Endothelial cell of umbilical vein (primary cell): Measurements from ENCODE around the gene INPP5E. TPM values are rescaled to one million over a fixed set of nuclear protein-coding genes. Genes with fewer than 3 reads are reported as not detected.
A peak's percentile ranks its signal among the peaks of the same experiment; 100 is the strongest.

Experiments used
- BruUV-seq: library from RNA; stranded (reverse); fragments of 400-500 nt; replicated peaks from 2 replicates; lab custom pipeline; 2021; lab: Mats Ljungman, UMichigan
- CTCF ChIA-PET: fragments of 300-600, 350-600 bp; sonication (Branson Sonifier 250); formaldehyde crosslinking; loops from one replicate; lab custom pipeline; 2021; ENCODE audit warnings: antibody characterized with exemption, inconsistent platforms; lab: Charles Lee
- POLR2A ChIA-PET: fragments of 300-600, 350-600 bp; sonication (Branson Sonifier 250); formaldehyde crosslinking; loops from one replicate; lab custom pipeline; 2021; ENCODE audit warnings: antibody characterized with exemption, inconsistent platforms; lab: Charles Lee
- DNase-seq: peaks from one replicate; pipeline ENCODE4 v3.0.0-alpha.2; 2011; ENCODE audit warnings: low read depth, low spot score
- FAIRE-seq: peaks from 2 replicates; lab custom pipeline; 2011; peaks lifted over from hg19 to GRCh38; lab: Jason Lieb, UNC
- H2AFZ ChIP-seq: 2 replicates; pipeline ENCODE4 v1.6.0; 2012; ENCODE audit warnings: low read depth, low read length, control low read depth, inconsistent platforms
- H3K27ac ChIP-seq: 2 replicates; pipeline ENCODE4 v1.5.1; 2011; ENCODE audit warnings: low read depth, mild to moderate bottlenecking, control low read depth, low read length, moderate library complexity; ENCODE audit not compliant: insufficient read depth
- H3K27me3 ChIP-seq, 2 experiments: 2 replicates each; pipeline versions ENCODE4 v1.6.0 to v1.6.1; 2011; ENCODE audit warnings: low read length in 2 of 2, mixed read lengths in 1 of 2; ENCODE audit not compliant: control insufficient read depth in 2 of 2, insufficient read depth in 2 of 2
- H3K36me3 ChIP-seq, 2 experiments: 2 replicates in 1 of 2; 3 replicates in 1 of 2; pipeline ENCODE4 v1.5.1; 2011; ENCODE audit warnings: low read length in 2 of 2, mild to moderate bottlenecking in 1 of 2, moderate library complexity in 1 of 2; ENCODE audit not compliant: control insufficient read depth in 2 of 2, insufficient read depth in 2 of 2; ENCODE audit errors: extremely low read depth in 1 of 2
- H3K4me1 ChIP-seq: 3 replicates; pipeline ENCODE4 v1.5.1; 2011; ENCODE audit warnings: mild to moderate bottlenecking, low read length; ENCODE audit not compliant: control insufficient read depth, insufficient read depth; ENCODE audit errors: extremely low read depth
- H3K4me2 ChIP-seq: 2 replicates; pipeline ENCODE4 v1.6.1; 2011; ENCODE audit warnings: low read length, control low read depth, mixed read lengths; ENCODE audit not compliant: insufficient read depth
- H3K4me3 ChIP-seq, 3 experiments: fragments of 200-600 bp in 1 of 3; sonication (generic), shearing (Covaris generic) in 1 of 3; replicated peaks in 1 of 3; 2 replicates each; pipeline ENCODE4 v1.5.1; 2011 to 2016; ENCODE audit warnings: control low read depth in 3 of 3, low read length in 3 of 3, mild to moderate bottlenecking in 2 of 3, inconsistent platforms in 1 of 3, low read depth in 1 of 3, moderate library complexity in 1 of 3; ENCODE audit not compliant: insufficient read depth in 1 of 3
- H3K79me2 ChIP-seq: 2 replicates; pipeline ENCODE4 v1.6.0; 2012; ENCODE audit warnings: low read length, inconsistent platforms; ENCODE audit not compliant: control insufficient read depth, insufficient read depth
- H3K9ac ChIP-seq: replicated peaks from 2 replicates; pipeline ENCODE3; 2011; ENCODE audit warnings: low read length, control low read depth; ENCODE audit not compliant: insufficient read depth; ENCODE audit errors: extremely low read depth
- H3K9me1 ChIP-seq: replicated peaks from 3 replicates; pipeline ENCODE4 v1.6.0; 2011; ENCODE audit warnings: mild to moderate bottlenecking, low read length; ENCODE audit not compliant: control insufficient read depth, insufficient read depth; ENCODE audit errors: extremely low read depth
- H3K9me3 ChIP-seq: replicated peaks from 2 replicates; pipeline ENCODE4 v1.5.1; 2012; ENCODE audit warnings: low read length, inconsistent platforms; ENCODE audit not compliant: control insufficient read depth, insufficient read depth
- H4K20me1 ChIP-seq: replicated peaks from 2 replicates; pipeline ENCODE3; 2011; ENCODE audit warnings: mild to moderate bottlenecking, low read length; ENCODE audit not compliant: control insufficient read depth, insufficient read depth; ENCODE audit errors: extremely low read depth
- EZH2 ChIP-seq: IDR thresholded peaks from 2 replicates; pipeline ENCODE4 v1.6.1; 2012; ENCODE audit warnings: borderline replicate concordance, low read depth, mild to moderate bottlenecking, moderate library complexity, low read length, inconsistent platforms; ENCODE audit not compliant: severe bottlenecking
- FOS ChIP-seq: IDR thresholded peaks from 2 replicates; pipeline ENCODE4 v1.6.1; 2011; ENCODE audit warnings: mild to moderate bottlenecking, low read length, moderate library complexity, borderline replicate concordance; ENCODE audit not compliant: insufficient read depth
- GATA2 ChIP-seq: IDR thresholded peaks from 2 replicates; pipeline ENCODE4 v1.7.0; 2011; ENCODE audit warnings: low read depth, mild to moderate bottlenecking, moderate library complexity, mixed read lengths, low read length; ENCODE audit not compliant: insufficient read length, insufficient read depth
- JUN ChIP-seq: IDR thresholded peaks from 2 replicates; pipeline ENCODE4 v1.6.1; 2011; ENCODE audit warnings: borderline replicate concordance, low read depth; ENCODE audit not compliant: insufficient read length, insufficient read depth
- MYC ChIP-seq: IDR thresholded peaks from one replicate; pipeline ENCODE4 v1.6.1; 2011; ENCODE audit warnings: mild to moderate bottlenecking, low read depth, low read length
- POLR2A ChIP-seq: IDR thresholded peaks from 2 replicates; pipeline ENCODE4 v1.6.1; 2012; ENCODE audit warnings: low read depth, mild to moderate bottlenecking, control low read depth, low read length
- POLR2AphosphoS5 ChIP-seq: IDR thresholded peaks from 2 replicates; pipeline ENCODE4 v1.6.1; 2012; ENCODE audit warnings: low read depth, mild to moderate bottlenecking, control low read depth, low read length, moderate library complexity; ENCODE audit not compliant: insufficient read depth
- dilution Hi-C: fragments of 300-500 bp; cut with MboI; formaldehyde crosslinking; loops from one replicate; pipeline ENCODE4 v1.15.0; 2019; ENCODE audit warnings: low sequenced_read_pairs; ENCODE audit not compliant: extremely low pct_ligation_motif_present
- intact Hi-C: fragments of 100-400 bp; cut with micrococcal nuclease; formaldehyde crosslinking; loops from one replicate; pipeline ENCODE4 v1.10.0; 2022
- polyA plus RNA-seq, 4 experiments: library from polyadenylated mRNA; depleted of rRNA in 3 of 4; stranded (reverse) in 3 of 4; unstranded in 1 of 4; fragments of >200 nt; gene quantifications; 2 replicates each; pipeline versions ENCODE4 v1.2.1 to v1.2.3, GENCODE V29; 2011 to 2012; ENCODE audit warnings: missing spikeins in 1 of 4
- total RNA-seq: library from RNA; stranded (reverse); gene quantifications from 2 replicates; pipeline ENCODE4 v1.2.3, GENCODE V29; 2021
- TF ChIP-seq, protein P1 (sequence below): IDR thresholded peaks from 2 replicates; pipeline ENCODE4 v1.6.1; 2011; ENCODE audit not compliant: insufficient read depth, insufficient read length
- TF ChIP-seq, protein P2 (sequence below), 2 donors: IDR thresholded peaks; 1 replicate in 1 of 2; 2 replicates in 1 of 2; pipeline ENCODE4 v1.5.1; 2011; ENCODE audit warnings: low read length in 2 of 2, mild to moderate bottlenecking in 2 of 2, moderate library complexity in 2 of 2, control low read depth in 1 of 2, inconsistent platforms in 1 of 2, low read depth in 1 of 2; ENCODE audit not compliant: insufficient read depth in 1 of 2; ENCODE audit errors: extremely low read depth in 1 of 2

Gene INPP5E
- total and polyA plus RNA-seq, 2 donors (not counting 3 experiments of a cell fraction or from before 2014, with no cell fraction given): 15.0 to 24.5 TPM

- peak overlapping the region; percentile 41 for H3K9ac ChIP-seq
- H3K4me2 ChIP-seq: peak overlapping the region; percentile 23
- DNase-seq: peak; percentile 44
- H3K36me3 ChIP-seq: peaks cover 6 to 28% of the 10 kb centered on the region in 2 experiments
- no peaks in the 10 kb centered on the region for H3K9me1 ChIP-seq
- H4K20me1 ChIP-seq: no peaks in the 10 kb centered on the region
- no peaks in the 10 kb centered on the region for H3K9me3 ChIP-seq
- H3K4me1 ChIP-seq: peaks cover 20% of the 10 kb centered on the region
- peaks cover 43% of the 10 kb centered on the region for H3K79me2 ChIP-seq
- POLR2A ChIA-PET: no interaction called here
- intact Hi-C loops (loop anchor here (1.0 to 2.0 kb wide), 2 partner anchors 10 to 29 kb away; partner anchors contain the start of genes INPP5E and SNAPC4), dilution Hi-C loops (no loop called here)
- TSS peak; percentile 63 for BruUV-seq
- TF ChIP-seq MYC (peak; percentile 66), POLR2A (no peak)
- TF ChIP-seq, protein P1, sequence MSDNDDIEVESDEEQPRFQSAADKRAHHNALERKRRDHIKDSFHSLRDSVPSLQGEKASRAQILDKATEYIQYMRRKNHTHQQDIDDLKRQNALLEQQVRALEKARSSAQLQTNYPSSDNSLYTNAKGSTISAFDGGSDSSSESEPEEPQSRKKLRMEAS: peak; percentile 72
- no peaks in the 10 kb centered on the region for H3K27me3 ChIP-seq
- peak overlapping the region; percentile 57 for H3K27ac ChIP-seq
- H2AFZ ChIP-seq: peak overlapping the region; percentile 6
- peak overlapping the region; percentile 3 to 78 (median 46) for H3K4me3 ChIP-seq
- CTCF ChIA-PET: interaction anchor here (0.8 to 1.5 kb wide), 7 partner anchors 9 to 97 kb away, joined by 3 to 12 read pairs (median 3); partner anchors contain the start of gene INPP5E
- FAIRE-seq: peak; percentile 38
Observed at GRCh38 chr9:136409557-136410455, 29.8 kb downstream of the INPP5E start.

DNA sequence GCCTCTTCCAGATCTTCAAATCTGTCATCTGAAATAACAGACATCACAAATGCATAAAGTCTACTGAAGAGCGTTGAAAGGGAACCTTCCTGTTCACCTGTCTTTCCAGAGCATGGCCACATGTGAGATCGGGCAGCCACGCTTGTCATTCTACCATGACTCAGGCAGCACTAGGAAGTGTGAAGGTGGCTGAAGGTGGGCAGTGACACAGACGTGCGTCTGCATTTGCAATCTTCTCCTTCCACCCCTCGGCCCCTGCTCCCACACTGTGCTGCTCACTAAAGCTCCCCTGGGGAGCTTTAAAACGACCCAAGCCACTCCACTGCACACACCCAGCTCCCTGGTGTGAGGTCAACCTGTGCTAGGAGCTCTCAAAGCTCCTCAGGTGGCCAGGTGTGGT is 31.7 kb downstream of the INPP5E start:
- intact Hi-C loops (no loop called here), dilution Hi-C loops (no loop called here)
- Histone ChIP-seq H3K4me1 (peaks cover 20% of the 10 kb centered on the region), H2AFZ (no peak overlapping the region), H3K27ac (no peak overlapping the region), H4K20me1 (no peaks in the 10 kb centered on the region), H3K4me2 (no peak overlapping the region), H3K4me3 (no peak overlapping the region), H3K9me1 (no peaks in the 10 kb centered on the region), H3K79me2 (peaks cover 38% of the 10 kb centered on the region), H3K9ac (no peak overlapping the region), H3K27me3 (no peaks in the 10 kb centered on the region), H3K9me3 (no peaks in the 10 kb centered on the region), H3K36me3 (peaks cover 0 to 22% of the 10 kb centered on the region in 2 experiments)
- TF ChIP-seq GATA2 (no peak), EZH2 (no peak), MYC (no peak), POLR2AphosphoS5 (no peak), FOS (no peak), POLR2A (no peak), JUN (no peak)
- TF ChIP-seq, protein P1: no peak
- TF ChIP-seq, protein P2, sequence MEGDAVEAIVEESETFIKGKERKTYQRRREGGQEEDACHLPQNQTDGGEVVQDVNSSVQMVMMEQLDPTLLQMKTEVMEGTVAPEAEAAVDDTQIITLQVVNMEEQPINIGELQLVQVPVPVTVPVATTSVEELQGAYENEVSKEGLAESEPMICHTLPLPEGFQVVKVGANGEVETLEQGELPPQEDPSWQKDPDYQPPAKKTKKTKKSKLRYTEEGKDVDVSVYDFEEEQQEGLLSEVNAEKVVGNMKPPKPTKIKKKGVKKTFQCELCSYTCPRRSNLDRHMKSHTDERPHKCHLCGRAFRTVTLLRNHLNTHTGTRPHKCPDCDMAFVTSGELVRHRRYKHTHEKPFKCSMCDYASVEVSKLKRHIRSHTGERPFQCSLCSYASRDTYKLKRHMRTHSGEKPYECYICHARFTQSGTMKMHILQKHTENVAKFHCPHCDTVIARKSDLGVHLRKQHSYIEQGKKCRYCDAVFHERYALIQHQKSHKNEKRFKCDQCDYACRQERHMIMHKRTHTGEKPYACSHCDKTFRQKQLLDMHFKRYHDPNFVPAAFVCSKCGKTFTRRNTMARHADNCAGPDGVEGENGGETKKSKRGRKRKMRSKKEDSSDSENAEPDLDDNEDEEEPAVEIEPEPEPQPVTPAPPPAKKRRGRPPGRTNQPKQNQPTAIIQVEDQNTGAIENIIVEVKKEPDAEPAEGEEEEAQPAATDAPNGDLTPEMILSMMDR (IDR thresholded peaks at IDR 0.05; ENCODE audit: extremely low read depth in 1 of 2, insufficient read depth in 1 of 2, low read depth in 1 of 2, low read length in 2 of 2): no peak
- no peak for FAIRE-seq
- ChIA-PET CTCF (no interaction called here), POLR2A (no interaction called here)
- DNase-seq: no peak
- BruUV-seq: no TSS peak
